Activated naive CD8-positive, alpha-beta T cell treated with anti-CD3 and anti-CD28 coated beads, Interleukin-2, amount 50 U/mL, for 24 hours (primary cell): ENCODE results near the gene ITGA7.

Experiments used
- ATAC-seq: fragments of 150-1000 bp; cut with Tn5 transposase; one replicate; pipeline ENCODE4 v1.10.0; 2021
- DNase-seq: peaks from one replicate; pipeline ENCODE4 v3.0.0; 2021
- H3K27ac Mint-ChIP-seq: one replicate; pipeline ENCODE4 v1.8.0; 2021; ENCODE audit warnings: mild to moderate bottlenecking, mixed read lengths
- H3K27me3 Mint-ChIP-seq: one replicate; pipeline ENCODE4 v1.8.0; 2021; ENCODE audit warnings: mixed read lengths
- H3K36me3 Mint-ChIP-seq: one replicate; pipeline ENCODE4 v1.8.0; 2021; ENCODE audit warnings: low read depth, mixed read lengths
- H3K4me1 Mint-ChIP-seq: one replicate; pipeline ENCODE4 v1.8.0; 2021; ENCODE audit warnings: mixed read lengths
- H3K4me3 Mint-ChIP-seq: one replicate; pipeline ENCODE4 v1.8.0; 2021; ENCODE audit warnings: mild to moderate bottlenecking, moderate library complexity, mixed read lengths
- H3K9me3 Mint-ChIP-seq: one replicate; pipeline ENCODE4 v1.8.0; 2021; ENCODE audit warnings: mixed read lengths

Gene ITGA7

DNA sequence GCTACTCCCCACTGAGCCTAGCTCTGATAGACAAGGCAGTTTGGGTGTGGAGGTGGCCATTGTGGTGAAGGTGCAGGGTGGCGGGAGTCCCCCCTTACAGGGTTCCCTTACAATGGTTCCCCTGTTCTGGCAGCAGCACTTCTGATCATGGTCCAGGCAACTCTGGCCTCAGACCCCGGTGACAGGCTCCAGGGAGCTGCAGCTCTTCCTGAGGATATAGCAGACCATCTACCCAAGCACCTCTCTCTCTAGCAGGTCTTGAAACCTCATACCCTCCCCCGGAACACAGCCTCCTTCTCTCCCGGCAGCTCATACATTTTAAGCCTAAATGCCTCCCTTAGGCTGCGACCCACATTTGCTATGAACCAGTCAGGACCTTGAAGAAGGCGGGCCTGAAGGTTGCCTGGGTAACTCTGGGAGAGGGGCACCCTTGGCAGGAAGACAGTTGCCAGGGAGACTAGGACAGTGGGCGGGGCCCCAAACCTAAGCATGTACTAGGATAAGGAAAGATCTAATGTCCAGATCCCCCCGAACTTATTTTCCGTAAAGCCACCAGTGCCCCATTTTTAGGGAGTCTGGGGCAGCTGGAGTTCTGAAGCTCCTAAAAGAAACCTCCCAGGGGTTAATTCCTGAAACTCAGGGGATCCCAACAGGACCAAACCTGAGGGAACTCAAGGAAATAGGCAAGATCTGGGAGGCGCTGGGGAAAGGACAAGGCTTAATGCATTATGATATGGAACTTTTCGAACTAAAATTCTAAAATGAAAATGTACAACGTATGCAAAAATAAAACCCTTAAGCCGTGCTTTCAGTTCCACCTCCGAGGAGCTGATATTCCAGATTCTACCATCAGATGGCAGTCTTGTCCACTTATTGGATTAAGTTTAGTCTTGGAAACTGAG is 30.7 kb upstream of the ITGA7 start:
- H3K9me3 Mint-ChIP-seq: no peaks in the 10 kb centered on the region
- peak overlapping the region; percentile 78 for H3K4me3 Mint-ChIP-seq
- peaks cover 31% of the 10 kb centered on the region for H3K4me1 Mint-ChIP-seq
- H3K27me3 Mint-ChIP-seq: no peaks in the 10 kb centered on the region
- peak; percentile 82 for DNase-seq
- peak overlapping the region; percentile 86 for H3K27ac Mint-ChIP-seq
- H3K36me3 Mint-ChIP-seq: no peaks in the 10 kb centered on the region
- peak; percentile 86 for ATAC-seq

DNA sequence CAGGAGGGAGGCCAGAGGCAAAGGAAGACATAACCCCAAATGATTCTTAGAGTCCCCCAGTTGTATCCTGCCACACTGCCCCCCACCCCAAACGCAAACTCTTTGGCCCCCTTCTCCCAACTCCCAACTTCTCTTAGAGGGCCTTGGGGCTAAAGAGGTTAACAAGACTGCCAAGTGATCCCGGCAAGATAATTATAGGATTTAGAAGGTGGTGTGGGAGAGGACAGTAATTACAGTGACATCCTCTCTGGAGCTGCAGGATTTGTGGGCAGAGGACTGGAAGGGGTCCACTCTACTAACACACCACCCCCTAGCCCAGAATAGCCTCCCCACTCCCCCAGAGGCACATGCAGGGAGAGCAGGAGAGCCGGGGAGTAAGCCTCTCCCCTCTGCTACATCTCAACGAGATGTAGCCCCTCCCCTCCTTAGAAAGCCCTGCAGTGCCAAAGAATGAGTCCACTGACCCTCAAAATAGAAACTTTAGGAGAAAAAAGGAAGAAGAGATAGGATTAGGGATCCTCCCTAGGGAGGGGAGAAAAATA is 29.9 kb upstream of the ITGA7 start:
- Mint-ChIP-seq H3K4me3 (peak overlapping the region; percentile 78), H3K4me1 (peaks cover 29% of the 10 kb centered on the region), H3K36me3 (no peaks in the 10 kb centered on the region), H3K27ac (peak overlapping the region; percentile 86), H3K9me3 (no peaks in the 10 kb centered on the region), H3K27me3 (no peaks in the 10 kb centered on the region)
- ATAC-seq (no peak), DNase-seq (no peak)

DNA sequence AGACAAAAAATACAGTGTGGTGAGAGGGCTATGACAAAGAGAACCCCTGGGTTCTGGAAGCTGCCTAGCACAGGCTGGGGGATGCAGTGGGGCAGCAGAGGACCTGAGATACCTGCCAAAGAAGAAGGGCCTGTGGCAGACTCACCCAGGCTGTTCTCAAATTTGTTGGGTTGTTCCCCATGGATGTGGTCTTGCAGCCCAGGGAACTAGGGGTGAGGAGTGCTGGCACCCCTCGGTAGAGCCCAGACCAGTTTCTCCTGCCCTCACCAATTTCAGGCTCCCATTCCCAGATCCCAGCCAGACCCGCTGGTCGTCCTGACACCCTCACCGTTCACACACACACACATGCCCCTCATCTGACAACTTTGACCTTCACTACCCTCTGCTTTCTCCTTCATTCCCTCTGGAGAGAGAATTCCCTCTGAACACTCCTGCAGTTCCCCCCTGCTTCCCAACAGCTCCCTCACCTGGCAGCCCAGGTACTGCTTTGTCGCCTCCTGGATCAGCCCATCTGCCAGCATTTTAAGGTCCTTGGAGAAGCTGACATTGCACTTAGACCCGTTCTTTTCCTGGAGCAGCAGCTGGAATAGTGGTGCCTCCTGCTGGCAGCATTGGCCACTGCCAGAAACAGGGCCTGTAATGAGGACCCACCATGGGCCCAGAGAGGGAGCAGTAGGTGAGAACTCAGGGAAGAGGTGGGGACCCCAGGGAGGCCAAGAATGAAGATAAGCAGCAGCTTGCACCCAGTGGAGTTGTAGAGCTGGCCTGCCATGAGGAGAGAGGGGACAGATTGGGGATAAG is 29.3 kb upstream of the ITGA7 start:
- Mint-ChIP-seq H3K27ac (peak overlapping the region; percentile 58), H3K4me3 (peak overlapping the region; percentile 33), H3K4me1 (peaks cover 22% of the 10 kb centered on the region), H3K27me3 (no peaks in the 10 kb centered on the region), H3K36me3 (no peaks in the 10 kb centered on the region), H3K9me3 (no peaks in the 10 kb centered on the region)
- ATAC-seq: peak; percentile 55
- peak; percentile 74 for DNase-seq

DNA sequence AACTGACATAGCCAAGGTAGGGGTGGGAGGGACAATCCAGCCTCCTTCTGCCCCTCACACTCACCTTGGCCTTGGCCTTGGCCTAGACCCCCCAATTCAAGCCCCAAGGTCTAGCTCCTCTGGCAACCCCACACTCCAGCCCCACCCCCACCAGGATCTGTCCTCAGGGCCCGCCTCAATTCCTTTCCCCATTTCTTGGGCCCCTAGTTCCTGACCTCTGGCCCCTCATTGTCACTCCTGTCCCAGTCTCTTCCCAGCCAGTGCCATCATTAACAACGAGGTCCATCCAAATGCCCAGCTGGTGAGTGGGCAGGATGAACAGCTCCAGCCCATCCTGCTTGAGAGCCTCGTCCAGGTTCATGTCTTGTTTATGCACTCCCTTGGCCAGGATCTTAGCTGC is 28.4 kb upstream of the ITGA7 start:
- Mint-ChIP-seq H3K27me3 (no peaks in the 10 kb centered on the region), H3K27ac (no peak overlapping the region)

DNA sequence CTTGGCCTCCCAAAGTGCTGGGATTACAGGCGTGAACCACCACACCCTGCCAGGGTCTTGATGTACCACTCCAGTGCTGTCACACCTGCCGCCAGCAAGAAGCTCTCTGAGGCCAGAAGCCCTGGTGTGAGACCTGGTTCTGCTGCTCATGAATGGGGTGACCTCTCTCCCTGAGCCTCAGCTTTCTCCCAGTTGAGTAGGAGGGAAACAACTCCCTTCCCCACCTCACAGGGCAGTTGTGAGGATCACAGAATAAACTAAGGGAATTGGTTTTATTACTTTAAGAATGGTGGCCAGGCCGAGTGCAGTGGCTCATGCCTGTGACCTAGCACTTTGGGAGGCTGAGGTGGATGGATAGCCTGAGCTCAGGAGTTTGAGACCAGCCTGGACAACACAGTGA is 26.9 kb upstream of the ITGA7 start:
- Mint-ChIP-seq H3K9me3 (no peaks in the 10 kb centered on the region), H3K27ac (no peak overlapping the region), H3K27me3 (no peaks in the 10 kb centered on the region), H3K4me1 (peaks cover 32% of the 10 kb centered on the region), H3K36me3 (no peaks in the 10 kb centered on the region), H3K4me3 (no peak overlapping the region)
- ATAC-seq (no peak), DNase-seq (no peak)

More for the DNA sequence above, 28.4 kb upstream of the ITGA7 start:
- no peak for ATAC-seq
- no peak for DNase-seq
- H3K4me1 Mint-ChIP-seq: peaks cover 21% of the 10 kb centered on the region
- no peaks in the 10 kb centered on the region for H3K36me3 Mint-ChIP-seq
- H3K4me3 Mint-ChIP-seq: no peak overlapping the region
- H3K9me3 Mint-ChIP-seq: no peaks in the 10 kb centered on the region

DNA sequence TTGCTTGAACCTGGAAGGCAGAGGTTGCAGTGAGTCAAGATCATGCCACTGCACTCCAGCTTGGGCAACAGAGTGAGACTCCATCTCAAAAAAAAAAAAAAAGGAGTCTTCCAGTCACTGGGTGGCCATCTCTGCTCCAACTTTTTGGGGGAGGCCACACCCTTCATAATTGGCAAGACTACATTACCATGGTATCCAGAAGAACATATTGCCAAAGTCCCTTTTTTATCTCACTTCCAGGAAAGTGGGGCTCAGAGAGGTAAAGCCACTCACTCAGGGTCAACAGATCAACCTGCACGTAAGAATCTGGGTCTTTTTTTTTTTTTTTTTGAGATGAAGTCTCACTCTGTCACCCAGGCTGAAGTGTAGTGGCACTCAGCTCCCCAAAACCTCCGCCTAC is 26.2 kb upstream of the ITGA7 start:
- no peaks in the 10 kb centered on the region for H3K27me3 Mint-ChIP-seq
- H3K36me3 Mint-ChIP-seq: no peaks in the 10 kb centered on the region
- H3K4me3 Mint-ChIP-seq: no peak overlapping the region
- H3K9me3 Mint-ChIP-seq: no peaks in the 10 kb centered on the region
- ATAC-seq: no peak
- DNase-seq: no peak
- H3K4me1 Mint-ChIP-seq: peaks cover 32% of the 10 kb centered on the region
- H3K27ac Mint-ChIP-seq: no peak overlapping the region

DNA sequence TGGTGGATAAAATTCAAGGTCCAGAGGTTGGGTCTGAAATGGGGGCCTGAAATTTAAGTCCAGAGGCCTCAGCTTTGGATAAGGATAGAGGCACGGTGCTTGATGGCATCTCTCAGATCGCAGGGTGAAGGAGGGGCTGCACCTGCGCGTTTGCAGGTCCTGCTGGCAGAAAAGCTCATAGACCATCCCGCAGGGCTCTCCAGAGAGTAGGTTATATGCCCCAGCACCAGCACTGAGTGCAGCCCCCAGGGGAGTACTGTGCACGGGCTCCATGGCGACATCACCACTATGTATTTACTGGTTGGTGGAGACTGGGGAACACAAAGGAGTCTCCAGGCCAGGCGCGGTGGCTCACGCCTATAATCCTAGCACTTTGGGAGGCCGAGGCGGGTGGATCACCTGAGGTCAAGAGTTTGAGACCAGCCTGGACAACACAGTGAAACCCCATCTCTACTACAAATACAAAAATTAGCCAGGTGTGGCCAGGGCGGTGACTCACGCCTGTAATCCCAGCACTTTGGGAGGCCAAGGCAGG is 25.4 kb upstream of the ITGA7 start:
- Mint-ChIP-seq H3K4me3 (no peak overlapping the region), H3K27ac (no peak overlapping the region), H3K27me3 (no peaks in the 10 kb centered on the region), H3K9me3 (no peaks in the 10 kb centered on the region), H3K4me1 (peaks cover 29% of the 10 kb centered on the region), H3K36me3 (no peaks in the 10 kb centered on the region)
- ATAC-seq: no peak
- no peak for DNase-seq

DNA sequence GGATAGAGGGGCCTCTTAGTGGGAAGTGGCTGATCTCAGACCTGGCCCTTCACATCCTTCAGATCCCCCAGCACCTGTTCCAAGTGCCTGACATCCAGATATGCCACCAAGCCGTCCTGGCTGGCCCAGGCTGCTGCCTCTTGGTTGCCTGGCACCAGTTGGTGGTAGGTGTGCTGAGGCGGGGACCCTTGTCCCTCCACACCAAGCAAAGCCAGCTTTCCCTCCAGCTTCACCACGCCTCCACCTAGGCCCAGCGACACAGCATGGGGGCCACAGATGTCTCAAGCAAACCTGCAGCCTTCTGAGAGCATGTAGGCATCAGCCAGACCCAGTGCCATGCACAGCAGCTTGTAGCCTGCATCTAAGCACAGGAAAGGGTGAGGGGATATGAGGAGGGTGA is 24.6 kb upstream of the ITGA7 start:
- Mint-ChIP-seq H3K27me3 (no peaks in the 10 kb centered on the region), H3K9me3 (no peaks in the 10 kb centered on the region), H3K4me1 (peaks cover 29% of the 10 kb centered on the region), H3K4me3 (no peak overlapping the region), H3K36me3 (no peaks in the 10 kb centered on the region), H3K27ac (no peak overlapping the region)
- DNase-seq (no peak), ATAC-seq (no peak)

DNA sequence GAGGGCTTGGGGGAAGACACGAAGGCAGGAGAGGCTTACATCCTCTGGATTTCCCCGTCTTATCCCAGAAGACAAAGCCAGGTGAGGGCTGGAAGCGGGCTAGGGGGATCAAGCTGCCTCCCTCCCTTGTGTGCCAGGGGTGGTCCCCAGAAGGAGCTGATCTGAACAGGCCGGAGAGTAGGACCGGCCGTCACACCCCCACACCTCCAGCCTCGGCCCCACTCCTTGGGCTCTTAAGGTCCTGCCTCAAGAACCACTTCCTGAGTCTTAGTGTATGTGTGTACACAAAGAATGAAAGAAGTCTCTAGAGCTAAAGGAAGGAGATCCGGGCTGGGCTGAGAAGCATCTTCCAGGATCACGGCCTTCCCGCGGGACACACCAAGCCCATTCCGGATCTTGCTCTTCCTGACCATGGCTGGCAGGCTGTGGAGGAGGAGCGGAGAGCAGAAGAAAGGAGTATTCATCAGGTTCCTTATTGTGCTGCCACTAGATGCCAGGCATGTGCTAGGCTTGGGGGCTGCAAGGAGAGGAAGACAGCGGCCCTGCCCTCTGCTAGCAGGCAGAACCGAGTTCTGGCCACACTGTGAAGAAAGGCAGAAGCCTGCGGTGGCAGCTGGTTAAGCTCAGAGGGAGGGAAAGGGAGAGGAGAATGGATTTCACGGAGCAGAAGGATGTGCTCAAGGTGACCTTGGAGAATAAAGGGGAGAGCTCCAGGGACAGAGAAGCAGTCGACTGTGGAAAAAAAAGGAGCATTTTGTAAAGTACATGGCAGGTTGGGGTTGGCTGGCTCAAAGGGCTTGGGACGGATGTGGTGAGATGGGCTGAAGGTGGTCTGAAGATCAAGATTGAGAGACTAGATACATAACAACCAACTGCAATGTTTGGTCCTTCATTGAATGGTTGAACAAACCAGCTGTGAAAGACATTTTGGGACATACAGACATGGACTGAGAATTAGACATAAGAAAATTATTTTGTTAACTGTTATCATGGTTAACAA is 22.4 kb upstream of the ITGA7 start:
- H3K27me3 Mint-ChIP-seq: no peaks in the 10 kb centered on the region
- peaks cover 3% of the 10 kb centered on the region for H3K36me3 Mint-ChIP-seq
- peak overlapping the region; percentile 94 for H3K4me3 Mint-ChIP-seq
- H3K4me1 Mint-ChIP-seq: peaks cover 37% of the 10 kb centered on the region
- DNase-seq: peak; percentile 41
- ATAC-seq: peak; percentile 29
- peak overlapping the region; percentile 97 for H3K27ac Mint-ChIP-seq
- H3K9me3 Mint-ChIP-seq: no peaks in the 10 kb centered on the region

DNA sequence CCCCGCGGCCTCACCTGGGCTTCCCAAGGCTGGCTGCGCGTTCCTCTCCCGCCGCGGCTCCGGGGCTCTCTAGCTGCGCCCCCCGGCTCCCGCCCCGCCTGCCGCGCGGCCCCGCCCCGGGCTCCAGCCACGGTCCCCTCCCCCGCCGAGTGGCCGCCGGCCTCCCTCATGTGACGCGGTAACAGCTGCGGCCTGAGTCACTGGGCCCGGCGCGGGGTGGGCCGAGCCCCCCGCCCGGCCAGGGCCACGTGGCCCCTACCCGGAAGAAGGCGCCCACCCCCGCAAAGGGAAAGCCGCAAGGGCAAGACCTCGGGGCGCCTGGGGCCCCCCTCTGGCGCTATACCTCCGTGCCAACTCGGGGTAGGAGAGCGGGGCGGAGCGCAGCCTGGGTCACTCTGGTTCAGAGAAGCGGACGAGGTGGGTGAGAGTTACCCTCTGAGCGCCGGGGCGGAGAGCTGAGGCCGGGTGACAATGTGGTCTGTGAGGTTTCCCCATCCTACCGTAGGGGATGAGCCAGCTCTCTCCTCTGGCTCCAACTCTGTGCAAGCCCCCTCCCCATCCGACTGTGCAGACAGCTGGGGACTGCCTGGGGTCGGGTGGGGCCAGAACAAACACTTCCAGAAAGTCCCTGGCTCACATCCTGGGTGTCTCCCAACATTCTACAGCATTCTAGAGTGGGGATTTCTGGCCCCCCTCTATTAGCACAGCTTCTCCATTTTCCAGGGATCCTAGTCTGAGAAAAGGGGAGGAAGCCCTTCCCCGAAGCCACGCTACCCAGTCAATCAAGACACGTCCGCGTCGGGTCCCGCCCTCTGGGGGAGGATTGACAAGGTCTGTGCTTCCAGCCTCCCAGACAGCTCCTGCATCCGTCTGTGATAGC is 21.5 kb upstream of the ITGA7 start, which contains the start of gene CD63:
Gene CD63 (minus strand): TSS at position 71 of the 880 bp plus-strand sequence. CDS start 668 bp downstream, outside the sequence.
- Mint-ChIP-seq H3K9me3 (no peaks in the 10 kb centered on the region), H3K36me3 (peaks cover 3% of the 10 kb centered on the region), H3K4me3 (peak within 1 kb of the TSS; percentile 94), H3K4me1 (peaks cover 37% of the 10 kb centered on the region), H3K27me3 (no peaks in the 10 kb centered on the region), H3K27ac (peak within 1 kb of the TSS; percentile 97)
- DNase-seq (peak; percentile 86), ATAC-seq (peak; percentile 78)

DNA sequence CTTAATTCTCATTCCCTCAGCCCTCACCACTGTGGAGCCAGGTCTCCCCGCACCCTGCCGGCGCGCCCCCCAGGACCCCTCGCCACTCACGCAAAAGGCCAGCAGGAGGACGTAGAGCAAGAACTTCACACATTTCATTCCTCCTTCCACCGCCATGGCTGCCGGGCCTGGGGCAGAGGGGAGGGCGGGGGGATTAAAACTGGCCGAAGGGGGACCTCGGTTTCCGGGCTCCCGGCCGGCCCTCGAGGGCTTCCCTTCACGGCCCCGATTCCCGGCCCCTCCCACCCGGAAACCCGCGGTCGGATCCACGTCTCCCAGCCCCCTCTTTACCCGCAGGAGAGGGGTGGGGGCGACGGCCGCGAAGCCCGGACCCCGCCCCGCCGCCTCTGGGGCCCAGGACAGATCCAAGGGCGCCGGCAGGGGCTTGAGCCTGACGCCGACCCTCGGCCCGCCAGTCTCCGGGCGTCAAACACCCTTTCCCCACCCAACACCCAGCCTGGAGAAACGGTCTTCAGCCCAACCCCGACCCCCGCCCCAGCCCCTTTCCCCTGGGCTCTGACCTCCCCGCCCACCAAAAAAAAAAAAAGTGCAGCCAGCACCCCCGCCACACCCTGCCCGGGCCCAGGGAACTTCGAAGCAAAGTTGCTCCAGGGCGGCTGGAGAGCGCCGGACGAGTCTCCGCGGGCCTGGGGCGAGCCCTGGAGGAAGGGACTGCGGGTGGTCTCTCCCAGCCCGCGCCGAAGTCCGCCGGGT is 20.7 kb upstream of the ITGA7 start:
- H3K36me3 Mint-ChIP-seq: peaks cover 3% of the 10 kb centered on the region
- peak; percentile 37 for DNase-seq
- no peaks in the 10 kb centered on the region for H3K9me3 Mint-ChIP-seq

DNA sequence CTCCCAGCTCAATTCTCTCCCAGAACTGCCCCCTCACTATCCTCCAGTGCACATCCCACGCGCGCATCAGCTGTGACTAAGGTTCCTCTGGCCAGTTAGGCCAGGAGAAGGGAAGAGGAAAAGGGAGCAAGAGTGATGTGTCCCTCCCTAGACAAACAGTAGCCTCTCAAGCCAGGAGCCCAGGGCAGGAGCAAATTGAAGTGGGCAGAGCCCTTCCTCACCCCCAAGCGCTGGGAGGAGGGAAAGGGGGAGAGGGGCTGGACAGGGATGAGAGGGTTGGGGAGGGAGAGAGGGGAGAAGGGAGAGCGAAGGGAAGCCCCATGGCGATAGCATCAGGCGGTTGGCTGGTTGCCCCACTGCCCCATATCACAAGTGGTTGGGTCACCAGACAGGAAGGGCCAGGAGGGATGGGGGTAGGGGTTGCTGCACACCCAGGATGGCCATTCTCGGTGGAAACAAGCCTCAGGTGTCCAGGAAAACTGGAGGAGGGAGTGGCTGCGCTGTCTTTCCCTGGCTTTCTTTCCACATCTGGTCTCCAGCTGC is 20.0 kb upstream of the ITGA7 start:
- no peaks in the 10 kb centered on the region for H3K9me3 Mint-ChIP-seq
- H3K27ac Mint-ChIP-seq: peak overlapping the region; percentile 83
- peak overlapping the region; percentile 94 for H3K4me3 Mint-ChIP-seq
- H3K27me3 Mint-ChIP-seq: no peaks in the 10 kb centered on the region
- H3K4me1 Mint-ChIP-seq: peaks cover 37% of the 10 kb centered on the region
- H3K36me3 Mint-ChIP-seq: peaks cover 3% of the 10 kb centered on the region
- ATAC-seq (no peak), DNase-seq (no peak)

More for the DNA sequence above, 20.7 kb upstream of the ITGA7 start:
- Mint-ChIP-seq H3K27ac (no peak overlapping the region), H3K4me3 (peak overlapping the region; percentile 94), H3K4me1 (peaks cover 37% of the 10 kb centered on the region), H3K27me3 (no peaks in the 10 kb centered on the region)
- no peak for ATAC-seq
